ENCODE measurements around the gene SCN7A. TPM values are rescaled to one million over a fixed set of nuclear protein-coding genes. Genes with fewer than 3 reads are reported as not detected.

Gene SCN7A
- polyA plus RNA-seq, 2 of the 4 experiments (the other 2 are of a cell fraction) = not detected

- TF ChIP-seq ZC3H11A (IDR thresholded peaks at IDR 0.05) = peak; percentile 79
- TF ChIP-seq ELK1 (IDR thresholded peaks at IDR 0.05; ENCODE audit: low read depth, low read length) = no peak
- no peak for TF ChIP-seq HMGXB4 (CRISPR knock-in tag; IDR thresholded peaks at IDR 0.05; ENCODE audit: borderline replicate concordance)
- no peak for TF ChIP-seq JUNB (IDR thresholded peaks at IDR 0.05)
- Histone ChIP-seq H3K4me2 (no peak overlapping the region), H3K4me3 (no peak overlapping the region), H3K27ac (no peak overlapping the region), H3K4me1 (no peaks in the 10 kb centered on the region), H3K9me3 (no peaks in the 10 kb centered on the region)
- ATAC-seq = no peak
- ChIA-PET POLR2A (no interaction called here), CTCF (interaction anchor here (2.1 kb wide), 1 partner anchor 22 kb away, joined by 7 read pairs; no protein-coding TSS in a partner anchor)
- no peak for DNase-seq (ENCODE audit: low read depth in 1 of 2, low spot score in 1 of 2)
- no peak for FAIRE-seq
Observed at GRCh38 chr2:166517533-166518061, 23.5 kb upstream of the SCN7A start.

- no peak overlapping the region for H3K4me2 ChIP-seq
- 0% methylated on average over 2 of the region's 2 CpGs for WGBS (ENCODE audit: missing lambda C conversion rate)
- H3K4me3 ChIP-seq = no peak overlapping the region
- no peak overlapping the region for H3K27ac ChIP-seq
- TF ChIP-seq CTCF (IDR thresholded peaks at IDR 0.05) (peak; percentile 53), RAD21 (conservative IDR thresholded peaks at IDR 0.05 in 1 of 2, IDR thresholded peaks at IDR 0.05 in 1 of 2) (peak; percentile 45 to 46; a peak in 3 of 5 replicates), KDM5A (IDR thresholded peaks at IDR 0.05) (no peak), KDM1A (IDR thresholded peaks at IDR 0.05; ENCODE audit: low read depth) (no peak), HES2 (IDR thresholded peaks at IDR 0.05) (no peak), SMC3 (IDR thresholded peaks at IDR 0.05) (peak; percentile 52)
- ATAC-seq (peak; percentile 59 to 77; a peak in 3 of 6 replicates), DNase-seq (ENCODE audit: low read depth in 1 of 2, low spot score in 1 of 2) (peak in 1 of 2 experiments; percentile 21), FAIRE-seq (no peak)
- CTCF ChIA-PET = interaction anchor here (0.9 to 2.7 kb wide), 4 partner anchors 22 to 338 kb away, joined by 3 to 18 read pairs (median 5); no protein-coding TSS in a partner anchor
- POLR2A ChIA-PET = no interaction called here
- H3K9me3 ChIP-seq = no peaks in the 10 kb centered on the region
- H3K4me1 ChIP-seq = no peaks in the 10 kb centered on the region
Observed at GRCh38 chr2:166516712-166517303, 22.8 kb upstream of the SCN7A start.

- CTCF ChIA-PET = interaction anchor here (1.2 kb wide), 1 partner anchor 335 kb away, joined by 4 read pairs; no protein-coding TSS in a partner anchor
- Histone ChIP-seq H3K4me1 (no peaks in the 10 kb centered on the region), H3K4me2 (no peak overlapping the region), H3K27ac (no peak overlapping the region), H3K4me3 (no peak overlapping the region), H3K9me3 (no peaks in the 10 kb centered on the region)
- DNase-seq (ENCODE audit: low read depth in 1 of 2, low spot score in 1 of 2) (no peak), ATAC-seq (no peak), FAIRE-seq (no peak)
- no peak for TF ChIP-seq HEYL (CRISPR knock-in tag; IDR thresholded peaks at IDR 0.05)
- TF ChIP-seq ZSCAN20 (CRISPR knock-in tag; IDR thresholded peaks at IDR 0.05) = no peak
- TF ChIP-seq POLR2A (IDR thresholded peaks at IDR 0.05; ENCODE audit: low read length) = no peak
- no peak for TF ChIP-seq MAX (IDR thresholded peaks at IDR 0.05)
- TF ChIP-seq E2F6 (IDR thresholded peaks at IDR 0.05; ENCODE audit: borderline replicate concordance, low read depth) = no peak
- TF ChIP-seq USF2 (IDR thresholded peaks at IDR 0.05) = no peak
- TF ChIP-seq ZC3H11A (IDR thresholded peaks at IDR 0.05) = no peak
- no peak for TF ChIP-seq HOXB5 (CRISPR knock-in tag; IDR thresholded peaks at IDR 0.05)
- no peak for TF ChIP-seq RAD21 (conservative IDR thresholded peaks at IDR 0.05 in 1 of 2, IDR thresholded peaks at IDR 0.05 in 1 of 2)
- no peak for TF ChIP-seq RNF2 (IDR thresholded peaks at IDR 0.05; ENCODE audit: borderline replicate concordance, low read depth)
- TF ChIP-seq ESRRA (IDR thresholded peaks at IDR 0.05; ENCODE audit: borderline replicate concordance, low read length) = no peak
- no peak for TF ChIP-seq JUNB (IDR thresholded peaks at IDR 0.05)
- TF ChIP-seq MAZ (IDR thresholded peaks at IDR 0.05; ENCODE audit: borderline replicate concordance, low read depth, low read length) = no peak
- TF ChIP-seq SREBF2 (IDR thresholded peaks at IDR 0.05) = no peak
- POLR2A ChIA-PET = no interaction called here
- WGBS (ENCODE audit: missing lambda C conversion rate) = 59% methylated on average over 1 of the region's 1 CpG
Observed at GRCh38 chr2:166513952-166514351, 19.9 kb upstream of the SCN7A start.

All from A549 (cell line).